Retina (tissue), 1 donor: ENCODE results near the gene SEC22A.
A peak's percentile ranks its signal among the peaks of the same experiment; 100 is the strongest.
"Not testable (repeated sequence)": the region's sequence is repeated elsewhere in the genome, so short reads cannot be mapped to it uniquely, and the experiment has no call there.

ENCODE experiments used
- DNase-seq: peaks from one replicate; pipeline ENCODE4 v3.0.0-alpha.2; 2016

The SEC22A gene

GRCh38 chr3:123186695-123187094 is 15.0 kb upstream of the SEC22A start:
- no peak for DNase-seq

- no peak for DNase-seq
Measured at GRCh38 chr3:123188058-123188457, 13.7 kb upstream of the SEC22A start.

- DNase-seq: no peak
Measured at GRCh38 chr3:123193448-123194101, 8.2 kb upstream of the SEC22A start.

- peak; percentile 40 for DNase-seq
Measured at GRCh38 chr3:123194552-123194951, 7.2 kb upstream of the SEC22A start.

GRCh38 chr3:123198372-123198771 is 3.4 kb upstream of the SEC22A start:
- no peak for DNase-seq

GRCh38 chr3:123201223-123201556 is 553 bp upstream of the SEC22A start:
- DNase-seq: no peak

- no peak for DNase-seq
Measured at GRCh38 chr3:123202451-123202850, 708 bp downstream of the SEC22A start.

- DNase-seq: no peak
Measured at GRCh38 chr3:123218990-123219389, 17.2 kb downstream of the SEC22A start.

GRCh38 chr3:123221369-123221768 is 19.6 kb downstream of the SEC22A start:
- DNase-seq: not testable (repeated sequence)

- DNase-seq: no peak
Measured at GRCh38 chr3:123225016-123225415, 23.3 kb downstream of the SEC22A start.

GRCh38 chr3:123226549-123226948 is 24.8 kb downstream of the SEC22A start:
- no peak for DNase-seq

GRCh38 chr3:123229145-123229544 is 27.4 kb downstream of the SEC22A start:
- no peak for DNase-seq

GRCh38 chr3:123236902-123237301 is 35.2 kb downstream of the SEC22A start:
- DNase-seq: no peak

GRCh38 chr3:123239186-123239585 is 37.4 kb downstream of the SEC22A start:
- DNase-seq: not testable (repeated sequence)

GRCh38 chr3:123239756-123240155 is 38.0 kb downstream of the SEC22A start:
- no peak for DNase-seq

GRCh38 chr3:123244128-123244527 is 42.4 kb downstream of the SEC22A start:
- no peak for DNase-seq

- DNase-seq: peak; percentile 27
Measured at GRCh38 chr3:123246866-123247265, 45.1 kb downstream of the SEC22A start.

GRCh38 chr3:123256256-123256655 is 54.5 kb downstream of the SEC22A start:
- no peak for DNase-seq

GRCh38 chr3:123258359-123258758 is 56.6 kb downstream of the SEC22A start:
- no peak for DNase-seq

GRCh38 chr3:123258811-123259420 is 57.2 kb downstream of the SEC22A start:
- peak; percentile 38 for DNase-seq

GRCh38 chr3:123261666-123262065 is 59.9 kb downstream of the SEC22A start:
- DNase-seq: no peak

GRCh38 chr3:123262226-123262625 is 60.5 kb downstream of the SEC22A start:
- no peak for DNase-seq

GRCh38 chr3:123262868-123263267 is 61.1 kb downstream of the SEC22A start:
- no peak for DNase-seq

GRCh38 chr3:123263941-123264340 is 62.2 kb downstream of the SEC22A start:
- no peak for DNase-seq

GRCh38 chr3:123267821-123268220 is 66.1 kb downstream of the SEC22A start:
- no peak for DNase-seq
